Right atrium auricular region (tissue), 2 donors: ENCODE data around the gene CRY1. TPM values are rescaled to one million over a fixed set of nuclear protein-coding genes. Genes with fewer than 3 reads are reported as not detected.

Experiments
- DNase-seq: peaks from one replicate; pipeline ENCODE4 v3.0.0-alpha.2; 2019; ENCODE audit warnings: low spot score
- H3K27ac ChIP-seq, 2 donors: fragments of 200-600 bp; sonication (generic); 1 replicate in 1 of 2; 2 replicates in 1 of 2; pipeline ENCODE4 v1.5.1; 2016 to 2019
- H3K27me3 ChIP-seq, 2 donors: fragments of 200-600 bp; sonication (generic); one replicate each; pipeline versions ENCODE4 v1.5.1 to v1.6.0; 2017 to 2019
- H3K36me3 ChIP-seq: fragments of 200-600 bp; sonication (generic); one replicate; pipeline ENCODE4 v1.5.1; 2016
- H3K4me1 ChIP-seq, 2 donors: fragments of 200-600 bp; sonication (generic); one replicate each; pipeline versions ENCODE4 v1.5.1 to v1.6.0; 2017 to 2019
- H3K4me3 ChIP-seq, 2 donors: fragments of 200-600 bp; sonication (generic); 1 replicate in 1 of 2; 2 replicates in 1 of 2; pipeline ENCODE4 v1.5.1; 2017 to 2019; ENCODE audit warnings: mild to moderate bottlenecking in 1 of 2, moderate library complexity in 1 of 2
- H3K9me3 ChIP-seq, 2 donors: fragments of 200-600 bp; sonication (generic); one replicate each; pipeline ENCODE4 v1.5.1; 2019
- CTCF ChIP-seq, 2 donors: fragments of 200-600 bp; sonication (generic); IDR thresholded peaks; one replicate each; pipeline ENCODE4 v1.5.1; 2019; ENCODE audit warnings: antibody characterized with exemption in 2 of 2
- total RNA-seq, 2 donors: library from RNA; depleted of rRNA; stranded (reverse); fragments of >200 nt; gene quantifications; one replicate each; pipeline ENCODE4 v1.1.0, GENCODE V29; 2016

The CRY1 gene
- total RNA-seq, 2 donors from 2014 or later = 16.2 to 23.7 TPM

- DNase-seq = no peak
- no peak overlapping the region for H3K4me3 ChIP-seq
- no peaks in the 10 kb centered on the region for H3K9me3 ChIP-seq
- peaks cover 0 to 30% of the 10 kb centered on the region in 2 donors for H3K4me1 ChIP-seq
- H3K36me3 ChIP-seq = peaks cover 5% of the 10 kb centered on the region
- no peak for TF ChIP-seq CTCF (IDR thresholded peaks at IDR 0.05)
- no peak overlapping the region for H3K27ac ChIP-seq
- H3K27me3 ChIP-seq = no peaks in the 10 kb centered on the region
Observed at GRCh38 chr12:106984588-106985137, 108.7 kb downstream of the CRY1 start.

- peaks cover 5% of the 10 kb centered on the region for H3K36me3 ChIP-seq
- DNase-seq = no peak
- H3K4me1 ChIP-seq = peaks cover 0 to 49% of the 10 kb centered on the region in 2 donors
- H3K27ac ChIP-seq = no peak overlapping the region
- no peak overlapping the region for H3K4me3 ChIP-seq
- H3K27me3 ChIP-seq = no peaks in the 10 kb centered on the region
- H3K9me3 ChIP-seq = no peaks in the 10 kb centered on the region
- TF ChIP-seq CTCF (IDR thresholded peaks at IDR 0.05) = no peak
Observed at GRCh38 chr12:106982229-106982628, 111.1 kb downstream of the CRY1 start.

- H3K4me1 ChIP-seq = peaks cover 0 to 53% of the 10 kb centered on the region in 2 donors
Observed at GRCh38 chr12:106981788-106982187, 111.6 kb downstream of the CRY1 start.

GRCh38 chr12:106980944-106981343, 112.4 kb downstream of the CRY1 start:
- H3K27me3 ChIP-seq = no peaks in the 10 kb centered on the region
- no peak overlapping the region for H3K4me3 ChIP-seq
- peaks cover 0 to 57% of the 10 kb centered on the region in 2 donors for H3K4me1 ChIP-seq
- peaks cover 5% of the 10 kb centered on the region for H3K36me3 ChIP-seq
- DNase-seq = no peak
- peak overlapping the region in 1 of 2 donors; percentile 9 for H3K27ac ChIP-seq
- no peaks in the 10 kb centered on the region for H3K9me3 ChIP-seq
- no peak for TF ChIP-seq CTCF (IDR thresholded peaks at IDR 0.05)

More at GRCh38 chr12:106981788-106982187, 111.6 kb downstream of the CRY1 start:
- H3K27ac ChIP-seq = no peak overlapping the region
- H3K36me3 ChIP-seq = peaks cover 5% of the 10 kb centered on the region
- H3K27me3 ChIP-seq = no peaks in the 10 kb centered on the region
- no peak for DNase-seq
- no peaks in the 10 kb centered on the region for H3K9me3 ChIP-seq
- no peak for TF ChIP-seq CTCF (IDR thresholded peaks at IDR 0.05)
- H3K4me3 ChIP-seq = no peak overlapping the region

GRCh38 chr12:106978035-106978800, 115.1 kb downstream of the CRY1 start:
- Histone ChIP-seq H3K4me1 (peaks cover 0 to 61% of the 10 kb centered on the region in 2 donors), H3K9me3 (no peaks in the 10 kb centered on the region), H3K36me3 (no peaks in the 10 kb centered on the region), H3K27ac (peak overlapping the region; percentile 8 to 91), H3K27me3 (no peaks in the 10 kb centered on the region), H3K4me3 (no peak overlapping the region)
- DNase-seq = peak; percentile 77
- TF ChIP-seq CTCF (IDR thresholded peaks at IDR 0.05) = no peak
